GM12801 (cell line): ENCODE measurements around the gene SZRD1.

Experiments used
- CTCF ChIP-seq: IDR thresholded peaks from one replicate; pipeline ENCODE4 v1.5.1; 2011; ENCODE audit warnings: control low read depth; ENCODE audit not compliant: insufficient read length; ENCODE audit errors: extremely low read depth

The SZRD1 gene

DNA sequence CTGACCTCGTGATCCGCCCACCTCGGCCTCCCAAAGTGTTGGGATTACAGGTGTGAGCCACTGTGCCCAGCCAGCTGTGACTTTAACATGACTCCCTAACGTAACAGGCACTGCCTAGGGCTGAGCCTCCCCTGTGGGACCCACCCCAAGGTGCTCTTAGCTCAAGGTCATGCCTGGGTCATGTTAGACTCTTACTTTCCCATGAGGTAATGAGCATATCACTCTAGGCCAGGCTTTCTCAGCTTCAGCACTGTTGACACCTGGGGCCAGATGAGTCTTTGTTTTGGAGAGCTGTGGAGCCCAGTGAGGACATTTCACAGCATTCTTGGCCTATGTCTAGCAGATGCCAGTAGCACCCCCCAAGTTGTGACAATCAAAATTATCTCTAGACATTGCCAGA lies 78.0 kb downstream of the SZRD1 start:
- TF ChIP-seq CTCF = no peak

- TF ChIP-seq CTCF = no peak
Measured at GRCh38 chr1:16446116-16446515, 79.1 kb downstream of the SZRD1 start.

- no peak for TF ChIP-seq CTCF
Measured at GRCh38 chr1:16447641-16448040, 80.6 kb downstream of the SZRD1 start.
